Measurements from ENCODE around the gene CDC26. TPM values are rescaled to one million over a fixed set of nuclear protein-coding genes. Genes with fewer than 3 reads are reported as not detected.

Gene CDC26
- total RNA-seq, 1 experiment from 2014 or later: 36.9 TPM

DNA sequence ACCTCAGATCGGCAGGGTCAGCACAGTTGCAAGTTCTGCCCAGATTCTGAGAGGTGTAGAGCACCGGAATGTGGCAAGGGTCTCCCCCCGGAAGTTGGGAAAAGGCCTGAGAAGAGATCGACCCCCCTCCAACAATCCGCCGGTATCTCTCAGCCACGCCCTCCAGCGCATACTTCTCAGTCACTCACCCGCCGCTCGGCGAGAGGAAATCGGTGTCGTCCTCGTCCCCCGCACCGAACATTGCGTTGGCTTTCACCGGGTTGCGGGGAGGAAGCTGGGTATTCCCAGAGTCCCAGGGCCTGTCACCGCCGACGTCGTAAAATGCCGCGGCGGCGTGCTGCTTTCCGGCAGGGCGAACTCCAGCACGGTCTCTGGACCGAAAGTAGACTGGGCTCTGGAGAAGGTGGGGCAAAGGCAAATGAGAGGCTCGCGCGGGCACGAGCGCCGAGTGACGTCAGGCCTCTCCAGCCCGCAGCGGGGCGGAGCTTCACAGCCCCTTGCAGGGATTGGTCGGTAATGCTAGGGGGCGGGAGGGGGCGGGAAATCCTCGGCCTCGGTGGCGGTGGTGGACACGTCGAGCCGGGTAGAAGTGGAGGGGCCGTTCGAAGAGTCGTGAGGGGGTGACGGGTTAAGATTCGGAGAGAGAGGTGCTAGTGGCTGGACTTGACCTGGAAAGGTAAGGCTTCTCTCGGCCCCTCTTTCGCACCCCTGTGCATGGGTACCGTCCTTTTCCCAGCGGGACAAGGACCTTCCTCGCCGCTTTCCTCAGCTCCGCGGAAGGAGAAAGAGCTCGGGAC is 54.2 kb downstream of the CDC26 start, which contains the start of the genes FKBP15 and SLC31A1 (continued):
- TF ChIP-seq RELA (CRISPR knock-in tag; IDR thresholded peaks at IDR 0.05; ENCODE audit: borderline replicate concordance) (no peak), USF2 (CRISPR knock-in tag; IDR thresholded peaks at IDR 0.05) (peak; percentile 55; the same call in 1 of the 2 replicates), NFE2L1 (CRISPR knock-in tag; IDR thresholded peaks at IDR 0.05) (peak; percentile 41; the same call in 1 of the 2 replicates), ETV6 (CRISPR knock-in tag; IDR thresholded peaks at IDR 0.05) (peak; percentile 27), E2F4 (CRISPR knock-in tag; IDR thresholded peaks at IDR 0.05; ENCODE audit: borderline replicate concordance, low read depth) (no peak), SP1 (CRISPR knock-in tag; conservative IDR thresholded peaks at IDR 0.05) (peak; percentile 80), ZNF416 (CRISPR knock-in tag; IDR thresholded peaks at IDR 0.05) (no peak), MAX (CRISPR knock-in tag; IDR thresholded peaks at IDR 0.05) (peak; percentile 58; the same call in 1 of the 2 replicates), ZMAT4 (CRISPR knock-in tag; IDR thresholded peaks at IDR 0.05) (no peak), FOXJ3 (CRISPR knock-in tag; IDR thresholded peaks at IDR 0.05; ENCODE audit: borderline replicate concordance) (no peak), GABPB1 (CRISPR knock-in tag; IDR thresholded peaks at IDR 0.05) (peak; percentile 77), CREM (CRISPR knock-in tag; IDR thresholded peaks at IDR 0.05) (peak; percentile 67; the same call in 1 of the 2 replicates), SMAD3 (CRISPR knock-in tag; IDR thresholded peaks at IDR 0.05; ENCODE audit: borderline replicate concordance) (no peak), CBFB (CRISPR knock-in tag; IDR thresholded peaks at IDR 0.05; ENCODE audit: low read depth) (no peak), TEAD1 (CRISPR knock-in tag; IDR thresholded peaks at IDR 0.05) (0 out of 2 replicates have a peak, but pooled peaks have one; percentile 6), ZBTB21 (CRISPR knock-in tag; IDR thresholded peaks at IDR 0.05; ENCODE audit: borderline replicate concordance) (no peak), NR2C2 (CRISPR knock-in tag; IDR thresholded peaks at IDR 0.05) (no peak), ELF4 (CRISPR knock-in tag; IDR thresholded peaks at IDR 0.05; ENCODE audit: low read depth) (no peak), NR1H2 (CRISPR knock-in tag; IDR thresholded peaks at IDR 0.05) (no peak), CREB1 (CRISPR knock-in tag; IDR thresholded peaks at IDR 0.05) (peak; percentile 63; the same call in 1 of the 2 replicates), ZNF671 (CRISPR knock-in tag; IDR thresholded peaks at IDR 0.05) (no peak)
- TF ChIP-seq, protein P1, sequence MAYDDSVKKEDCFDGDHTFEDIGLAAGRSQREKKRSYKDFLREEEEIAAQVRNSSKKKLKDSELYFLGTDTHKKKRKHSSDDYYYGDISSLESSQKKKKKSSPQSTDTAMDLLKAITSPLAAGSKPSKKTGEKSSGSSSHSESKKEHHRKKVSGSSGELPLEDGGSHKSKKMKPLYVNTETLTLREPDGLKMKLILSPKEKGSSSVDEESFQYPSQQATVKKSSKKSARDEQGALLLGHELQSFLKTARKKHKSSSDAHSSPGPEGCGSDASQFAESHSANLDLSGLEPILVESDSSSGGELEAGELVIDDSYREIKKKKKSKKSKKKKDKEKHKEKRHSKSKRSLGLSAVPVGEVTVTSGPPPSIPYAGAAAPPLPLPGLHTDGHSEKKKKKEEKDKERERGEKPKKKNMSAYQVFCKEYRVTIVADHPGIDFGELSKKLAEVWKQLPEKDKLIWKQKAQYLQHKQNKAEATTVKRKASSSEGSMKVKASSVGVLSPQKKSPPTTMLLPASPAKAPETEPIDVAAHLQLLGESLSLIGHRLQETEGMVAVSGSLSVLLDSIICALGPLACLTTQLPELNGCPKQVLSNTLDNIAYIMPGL (CRISPR knock-in tag; IDR thresholded peaks at IDR 0.05): peak; percentile 70; the same call in 1 of the 2 replicates
- TF ChIP-seq, protein P2, sequence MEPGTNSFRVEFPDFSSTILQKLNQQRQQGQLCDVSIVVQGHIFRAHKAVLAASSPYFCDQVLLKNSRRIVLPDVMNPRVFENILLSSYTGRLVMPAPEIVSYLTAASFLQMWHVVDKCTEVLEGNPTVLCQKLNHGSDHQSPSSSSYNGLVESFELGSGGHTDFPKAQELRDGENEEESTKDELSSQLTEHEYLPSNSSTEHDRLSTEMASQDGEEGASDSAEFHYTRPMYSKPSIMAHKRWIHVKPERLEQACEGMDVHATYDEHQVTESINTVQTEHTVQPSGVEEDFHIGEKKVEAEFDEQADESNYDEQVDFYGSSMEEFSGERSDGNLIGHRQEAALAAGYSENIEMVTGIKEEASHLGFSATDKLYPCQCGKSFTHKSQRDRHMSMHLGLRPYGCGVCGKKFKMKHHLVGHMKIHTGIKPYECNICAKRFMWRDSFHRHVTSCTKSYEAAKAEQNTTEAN (CRISPR knock-in tag; IDR thresholded peaks at IDR 0.05): no peak
- TF ChIP-seq, protein P3, sequence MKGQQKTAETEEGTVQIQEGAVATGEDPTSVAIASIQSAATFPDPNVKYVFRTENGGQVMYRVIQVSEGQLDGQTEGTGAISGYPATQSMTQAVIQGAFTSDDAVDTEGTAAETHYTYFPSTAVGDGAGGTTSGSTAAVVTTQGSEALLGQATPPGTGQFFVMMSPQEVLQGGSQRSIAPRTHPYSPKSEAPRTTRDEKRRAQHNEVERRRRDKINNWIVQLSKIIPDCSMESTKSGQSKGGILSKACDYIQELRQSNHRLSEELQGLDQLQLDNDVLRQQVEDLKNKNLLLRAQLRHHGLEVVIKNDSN (CRISPR knock-in tag; IDR thresholded peaks at IDR 0.05): peak; percentile 48; the same call in 1 of the 2 replicates
- TF ChIP-seq, protein P4, sequence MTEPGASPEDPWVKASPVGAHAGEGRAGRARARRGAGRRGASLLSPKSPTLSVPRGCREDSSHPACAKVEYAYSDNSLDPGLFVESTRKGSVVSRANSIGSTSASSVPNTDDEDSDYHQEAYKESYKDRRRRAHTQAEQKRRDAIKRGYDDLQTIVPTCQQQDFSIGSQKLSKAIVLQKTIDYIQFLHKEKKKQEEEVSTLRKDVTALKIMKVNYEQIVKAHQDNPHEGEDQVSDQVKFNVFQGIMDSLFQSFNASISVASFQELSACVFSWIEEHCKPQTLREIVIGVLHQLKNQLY (CRISPR knock-in tag; IDR thresholded peaks at IDR 0.05): no peak
- TF ChIP-seq, protein P5, sequence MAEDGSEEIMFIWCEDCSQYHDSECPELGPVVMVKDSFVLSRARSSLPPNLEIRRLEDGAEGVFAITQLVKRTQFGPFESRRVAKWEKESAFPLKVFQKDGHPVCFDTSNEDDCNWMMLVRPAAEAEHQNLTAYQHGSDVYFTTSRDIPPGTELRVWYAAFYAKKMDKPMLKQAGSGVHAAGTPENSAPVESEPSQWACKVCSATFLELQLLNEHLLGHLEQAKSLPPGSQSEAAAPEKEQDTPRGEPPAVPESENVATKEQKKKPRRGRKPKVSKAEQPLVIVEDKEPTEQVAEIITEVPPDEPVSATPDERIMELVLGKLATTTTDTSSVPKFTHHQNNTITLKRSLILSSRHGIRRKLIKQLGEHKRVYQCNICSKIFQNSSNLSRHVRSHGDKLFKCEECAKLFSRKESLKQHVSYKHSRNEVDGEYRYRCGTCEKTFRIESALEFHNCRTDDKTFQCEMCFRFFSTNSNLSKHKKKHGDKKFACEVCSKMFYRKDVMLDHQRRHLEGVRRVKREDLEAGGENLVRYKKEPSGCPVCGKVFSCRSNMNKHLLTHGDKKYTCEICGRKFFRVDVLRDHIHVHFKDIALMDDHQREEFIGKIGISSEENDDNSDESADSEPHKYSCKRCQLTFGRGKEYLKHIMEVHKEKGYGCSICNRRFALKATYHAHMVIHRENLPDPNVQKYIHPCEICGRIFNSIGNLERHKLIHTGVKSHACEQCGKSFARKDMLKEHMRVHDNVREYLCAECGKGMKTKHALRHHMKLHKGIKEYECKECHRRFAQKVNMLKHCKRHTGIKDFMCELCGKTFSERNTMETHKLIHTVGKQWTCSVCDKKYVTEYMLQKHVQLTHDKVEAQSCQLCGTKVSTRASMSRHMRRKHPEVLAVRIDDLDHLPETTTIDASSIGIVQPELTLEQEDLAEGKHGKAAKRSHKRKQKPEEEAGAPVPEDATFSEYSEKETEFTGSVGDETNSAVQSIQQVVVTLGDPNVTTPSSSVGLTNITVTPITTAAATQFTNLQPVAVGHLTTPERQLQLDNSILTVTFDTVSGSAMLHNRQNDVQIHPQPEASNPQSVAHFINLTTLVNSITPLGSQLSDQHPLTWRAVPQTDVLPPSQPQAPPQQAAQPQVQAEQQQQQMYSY (CRISPR knock-in tag; IDR thresholded peaks at IDR 0.05): no peak
